ENCODE data around the gene BMERB1.

GRCh38 chr16:15396948-15397594 lies 37.3 kb upstream of the BMERB1 start:
- TF ChIP-seq POLR2A (IDR thresholded peaks at IDR 0.05) (no peak), CTCF (IDR thresholded peaks at IDR 0.05) (no peak), POLR2AphosphoS5 (IDR thresholded peaks at IDR 0.05) (no peak)
